GM12878 (cell line): ENCODE data around the gene AMPH. TPM values are rescaled to one million over a fixed set of nuclear protein-coding genes. Genes with fewer than 3 reads are reported as not detected.

Experiments
- ATAC-seq: fragments of 200-7000 bp; cut with Tn5 transposase; 3 replicates; pipeline ENCODE4 v1.9.1; 2020; ENCODE audit warnings: mild to moderate bottlenecking, moderate library complexity
- BruUV-seq: library from RNA; stranded (reverse); fragments of 400-500 nt; replicated peaks from 2 replicates; lab custom pipeline; 2021; lab: Mats Ljungman, UMichigan
- CTCF ChIA-PET: fragments of 300-600 bp; sonication (Branson Sonifier 250); formaldehyde crosslinking; extraction: SDS; loops from one replicate; lab custom pipeline; 2021; ENCODE audit warnings: inconsistent platforms; lab: Yijun Ruan, JAX
- POLR2A ChIA-PET: fragments of 350-600 bp; formaldehyde crosslinking; extraction: SDS; loops from one replicate; lab custom pipeline; 2021; ENCODE audit warnings: inconsistent platforms; lab: Charles Lee
- RAD21 ChIA-PET: fragments of 300-600 bp; sonication (Branson Sonifier 250); formaldehyde crosslinking; loops from one replicate; lab custom pipeline; 2023; ENCODE audit warnings: antibody characterized with exemption; ENCODE audit not compliant: unreplicated experiment; lab: Charles Lee
- SMC1A ChIA-PET: fragments of 300-600 bp; sonication (Branson Sonifier 250); formaldehyde crosslinking; loops from one replicate; lab custom pipeline; 2023; ENCODE audit not compliant: unreplicated experiment, uncharacterized antibody; lab: Charles Lee
- DNase-seq: peaks from one replicate; pipeline ENCODE4 v3.0.0-alpha.2; 2011; ENCODE audit warnings: low read depth, low spot score
- FAIRE-seq: peaks from 3 replicates; lab custom pipeline; 2011; peaks lifted over from hg19 to GRCh38; lab: Jason Lieb, UNC
- H2AFZ ChIP-seq: 2 replicates; pipeline ENCODE4 v1.6.0; 2011; ENCODE audit warnings: low read depth, low read length, control low read depth; ENCODE audit not compliant: control insufficient read depth
- H3K27ac ChIP-seq: 2 replicates; pipeline ENCODE4 v1.5.1; 2011; ENCODE audit warnings: control low read depth; ENCODE audit not compliant: control insufficient read depth, insufficient read depth
- H3K27me3 ChIP-seq, 2 experiments: replicated peaks in 1 of 2; 2 replicates each; pipeline versions ENCODE4 v1.6.0 to v1.6.1; 2011; ENCODE audit warnings: low read length in 1 of 2; ENCODE audit not compliant: control insufficient read depth in 2 of 2, insufficient read depth in 2 of 2
- H3K36me3 ChIP-seq, 2 experiments: 2 replicates each; pipeline ENCODE4 v1.5.1; 2011; ENCODE audit warnings: low read length in 1 of 2; ENCODE audit not compliant: control insufficient read depth in 2 of 2, insufficient read depth in 2 of 2
- H3K4me1 ChIP-seq: 2 replicates; pipeline ENCODE4 v1.6.1; 2011; ENCODE audit warnings: mild to moderate bottlenecking, low read length, moderate library complexity, mixed read lengths; ENCODE audit not compliant: control insufficient read depth, insufficient read depth
- H3K4me2 ChIP-seq: 2 replicates; pipeline ENCODE4 v1.6.0; 2011; ENCODE audit warnings: control low read depth; ENCODE audit not compliant: control insufficient read depth, insufficient read depth
- H3K4me3 ChIP-seq: fragments of 200-600 bp; sonication (generic); 2 replicates; pipeline ENCODE4 v1.5.1; 2016
- H3K79me2 ChIP-seq: 2 replicates; pipeline ENCODE4 v1.6.0; 2011; ENCODE audit warnings: low read length; ENCODE audit not compliant: control insufficient read depth, insufficient read depth
- H3K9ac ChIP-seq: 2 replicates; pipeline ENCODE4 v1.8.0; 2011; ENCODE audit warnings: low read length, control low read depth, mixed read lengths; ENCODE audit not compliant: control insufficient read depth, insufficient read depth
- H3K9me3 ChIP-seq: replicated peaks from 3 replicates; pipeline ENCODE4 v1.5.1; 2011; ENCODE audit warnings: mild to moderate bottlenecking, low read length; ENCODE audit not compliant: control insufficient read depth, insufficient read depth
- H4K20me1 ChIP-seq: 2 replicates; pipeline ENCODE4 v1.6.0; 2011; ENCODE audit not compliant: control insufficient read depth, insufficient read depth
- DPF2 ChIP-seq: fragments of 450-650 bp; IDR thresholded peaks from 2 replicates; pipeline ENCODE4 v1.6.1; 2017; ENCODE audit warnings: mild to moderate bottlenecking
- MTA2 ChIP-seq: fragments of 450-650 bp; IDR thresholded peaks from 2 replicates; pipeline ENCODE4 v1.6.1; 2016; ENCODE audit warnings: low read depth, mild to moderate bottlenecking, moderate library complexity
- PAX8 ChIP-seq: fragments of 450-650 bp; IDR thresholded peaks from 2 replicates; pipeline ENCODE4 v1.6.1; 2017; ENCODE audit warnings: mild to moderate bottlenecking, moderate library complexity
- PBX3 ChIP-seq: IDR thresholded peaks from 2 replicates; pipeline ENCODE4 v1.6.1; 2011; ENCODE audit warnings: mild to moderate bottlenecking, low read depth, low read length, moderate library complexity; ENCODE audit not compliant: insufficient replicate concordance
- RUNX3 ChIP-seq: IDR thresholded peaks from 2 replicates; pipeline ENCODE4 v1.6.1; 2012; ENCODE audit warnings: low read length, inconsistent platforms
- WRNIP1 ChIP-seq: IDR thresholded peaks from 2 replicates; pipeline ENCODE4 v1.6.1; 2011; ENCODE audit warnings: low read depth, low read length, improper control_type of control experiment, borderline replicate concordance
- WGBS: methylation state at CpG from one replicate; pipeline ENCODE4 v1.1.6; 2016; ENCODE audit warnings: low lambda C conversion rate; ENCODE audit not compliant: insufficient replicate concordance, insufficient coverage; ENCODE audit errors: missing lambda C conversion rate; 5-methylcytosine and 5-hydroxymethylcytosine counted together
- in situ Hi-C: fragments of 300-500 bp; cut with MboI; formaldehyde crosslinking; loops from 9 replicates; pipeline ENCODE4 v1.14.3; 2018; ENCODE audit warnings: mixed read lengths
- intact Hi-C: fragments of 100-400 bp; cut with micrococcal nuclease; formaldehyde crosslinking; loops from one replicate; pipeline ENCODE4 v1.14.2; 2022; ENCODE audit not compliant: unreplicated experiment
- polyA plus RNA-seq, 11 experiments: library from polyadenylated mRNA; depleted of rRNA in 4 of 11; unstranded in 6 of 11; stranded (reverse) in 5 of 11; fragments of >200 nt; fragmentation: Nextera tagmentation in 4 of 11; fragmentation: Illumina TruSeq in 1 of 11; extraction: Ambion mirVana in 4 of 11; extraction: Trizol in 1 of 11; gene quantifications; 1 replicate in 1 of 11; 2 replicates in 10 of 11; pipeline versions ENCODE4 v1.2.1 to v1.2.3, GENCODE V29; 2011 to 2016; ENCODE audit warnings: inconsistent platforms in 2 of 11, missing spikeins in 2 of 11, low read depth in 1 of 11
- total RNA-seq, 4 experiments: library from RNA; depleted of rRNA in 3 of 4; stranded (reverse); fragments of >200 nt in 3 of 4; fragmentation: Illumina TruSeq in 1 of 4; extraction: Trizol in 1 of 4; gene quantifications; 2 replicates each; pipeline versions ENCODE4 v1.2.1 to v1.2.3, GENCODE V29; 2013 to 2021

Gene AMPH
- total and polyA plus RNA-seq, 10 of the 15 experiments (the other 5 are each of a cell fraction or from before 2014, with no cell fraction given): 0.03 to 0.24 (median 0.08) TPM; not detected in 2

- in situ Hi-C loops (loop anchor here (25.0 kb wide), 1 partner anchor 1370 kb away; no protein-coding TSS in a partner anchor), intact Hi-C loops (loop anchor here (5.0 kb wide), 1 partner anchor 540 kb away; the partner anchor contains the start of gene VPS41)
- Histone ChIP-seq H2AFZ (no peak overlapping the region), H3K27ac (peak overlapping the region; percentile 38; the same call in 1 of the 2 replicates), H3K9me3 (no peaks in the 10 kb centered on the region), H3K36me3 (no peaks in the 10 kb centered on the region), H3K4me2 (peak overlapping the region; percentile 63; the same call in 1 of the 2 replicates), H4K20me1 (no peaks in the 10 kb centered on the region), H3K27me3 (no peaks in the 10 kb centered on the region), H3K4me1 (peaks cover 34% of the 10 kb centered on the region), H3K4me3 (no peak overlapping the region; the same call in 1 of the 2 replicates), H3K79me2 (peaks cover 4% of the 10 kb centered on the region), H3K9ac (no peak overlapping the region; the same call in 1 of the 2 replicates)
- no TSS peak for BruUV-seq
- ChIA-PET RAD21 (interaction anchor here (0.8 to 4.9 kb wide), 8 partner anchors 9 to 451 kb away, joined by 3 to 47 read pairs (median 4); partner anchors contain the start of gene SFRP4), SMC1A (interaction anchor here (0.7 to 5.7 kb wide), 11 partner anchors 9 to 465 kb away, joined by 3 to 48 read pairs (median 5); no protein-coding TSS in a partner anchor), POLR2A (interaction anchor here (0.6 kb wide), 2 partner anchors 381 to 1185 kb away, joined by 3 to 5 read pairs; no protein-coding TSS in a partner anchor), CTCF (interaction anchor here (0.8 to 11.9 kb wide), 29 partner anchors 10 to 483 kb away, joined by 3 to 247 read pairs (median 9); partner anchors contain the start of genes EPDR1 and SFRP4)
- TF ChIP-seq WRNIP1 (no peak), DPF2 (0 out of 2 replicates have a peak, but pooled peaks have one; percentile 25), PBX3 (no peak), PAX8 (no peak), MTA2 (peak; percentile 29; the same call in 1 of the 2 replicates), RUNX3 (peak; percentile 55)
- DNase-seq (peak; percentile 53), ATAC-seq (peak; percentile 79), FAIRE-seq (no peak)
- WGBS: 100% methylated on average over 1 of the region's 1 CpG
These were observed 263.8 kb downstream of the AMPH start for GRCh38 chr7:38367301-38367890.
